A549 (cell line): ENCODE data around the gene SPAG4. TPM values are rescaled to one million over a fixed set of nuclear protein-coding genes. Genes with fewer than 3 reads are reported as not detected.

Experiments
- ATAC-seq, 2 experiments: fragments of 200-7000 bp in 1 of 2; fragments of >200 bp in 1 of 2; cut with Nextera tagmentation in 1 of 2; cut with Tn5 transposase in 1 of 2; 3 replicates each; pipeline versions ENCODE4 v1.8.0 to v1.9.1; 2018 to 2020; ENCODE audit warnings: mild to moderate bottlenecking in 1 of 2, moderate library complexity in 1 of 2
- CTCF ChIA-PET: fragments of 300-600 bp; sonication (Branson Sonifier 250); formaldehyde crosslinking; extraction: SDS; loops from one replicate; lab custom pipeline; 2021; ENCODE audit warnings: antibody characterized with exemption, inconsistent platforms; lab: Yijun Ruan, JAX
- POLR2A ChIA-PET: fragments of 350-600 bp; formaldehyde crosslinking; extraction: SDS; loops from one replicate; lab custom pipeline; 2021; ENCODE audit warnings: antibody characterized with exemption, inconsistent platforms; lab: Yijun Ruan, JAX
- DNase-seq, 2 experiments: peaks; one replicate each; pipeline versions ENCODE4 v3.0.0 to v3.0.0-alpha.2; 2011 to 2016; ENCODE audit warnings: low read depth in 1 of 2, low spot score in 1 of 2
- FAIRE-seq: peaks from 2 replicates; lab custom pipeline; 2011; peaks lifted over from hg19 to GRCh38; lab: Jason Lieb, UNC
- H3K27ac ChIP-seq, 2 experiments: fragments of >200 bp; sonication (Bioruptor Twin); formaldehyde crosslinking; 3 replicates each; pipeline ENCODE4 v1.5.1; 2016 to 2017
- H3K4me1 ChIP-seq: fragments of >200 bp; sonication (Bioruptor Twin); formaldehyde crosslinking; 3 replicates; pipeline ENCODE4 v1.6.1; 2016
- H3K4me2 ChIP-seq: fragments of >200 bp; sonication (Bioruptor Twin); formaldehyde crosslinking; 3 replicates; pipeline ENCODE4 v1.6.1; 2016
- H3K4me3 ChIP-seq: fragments of >200 bp; sonication (Bioruptor Twin); formaldehyde crosslinking; 3 replicates; pipeline ENCODE4 v1.5.1; 2016
- H3K9me3 ChIP-seq: fragments of >200 bp; sonication (Bioruptor Twin); formaldehyde crosslinking; 3 replicates; pipeline ENCODE4 v1.6.1; 2016
- BHLHE40 ChIP-seq: IDR thresholded peaks from 2 replicates; pipeline ENCODE4 v1.6.1; 2012; ENCODE audit warnings: low read depth, low read length, inconsistent platforms
- CEBPB ChIP-seq, 2 experiments: fragments of >200 bp in 1 of 2; sonication (Bioruptor Twin) in 1 of 2; formaldehyde crosslinking in 1 of 2; IDR thresholded peaks; 2 replicates each; pipeline ENCODE4 v1.6.1; 2012 to 2016
- E2F6 ChIP-seq: IDR thresholded peaks from 2 replicates; pipeline ENCODE4 v1.6.1; 2012; ENCODE audit warnings: low read depth, borderline replicate concordance
- EHF ChIP-seq: fragments of 250-450 bp; sonication (Bioruptor Pico); IDR thresholded peaks from 2 replicates; pipeline ENCODE4 v1.5.0; 2020; ENCODE audit warnings: mild to moderate bottlenecking
- EHMT2 ChIP-seq: fragments of 200-600 bp; sonication (generic); IDR thresholded peaks from 2 replicates; pipeline ENCODE4 v1.6.1; 2016; ENCODE audit warnings: antibody characterized with exemption, low read depth, mild to moderate bottlenecking, moderate library complexity
- ELK1 ChIP-seq: fragments of 150-350 bp; IDR thresholded peaks from 2 replicates; pipeline ENCODE4 v1.6.1; 2014; ENCODE audit warnings: low read depth, mild to moderate bottlenecking, low read length
- EP300 ChIP-seq, 2 experiments: fragments of >200 bp; sonication (Bioruptor Twin); formaldehyde crosslinking; IDR thresholded peaks; 2 replicates in 1 of 2; 3 replicates in 1 of 2; pipeline ENCODE4 v1.6.1; 2016 to 2017
- ESRRA ChIP-seq: fragments of 150-350 bp; IDR thresholded peaks from 2 replicates; pipeline ENCODE4 v1.6.1; 2014; ENCODE audit warnings: mild to moderate bottlenecking, low read length, borderline replicate concordance
- FOSB ChIP-seq: fragments of 250-450 bp; sonication (Bioruptor Pico); IDR thresholded peaks from 2 replicates; pipeline ENCODE4 v1.5.0; 2020; ENCODE audit warnings: mild to moderate bottlenecking, moderate library complexity
- FOSL2 ChIP-seq, 2 experiments: fragments of 450-650 bp in 1 of 2; fragments of >200 bp in 1 of 2; sonication (Bioruptor Twin) in 1 of 2; formaldehyde crosslinking; IDR thresholded peaks; 2 replicates each; pipeline versions ENCODE4 v1.5.0 to v1.6.1; 2016 to 2020; ENCODE audit warnings: mild to moderate bottlenecking in 1 of 2, moderate library complexity in 1 of 2
- HEYL ChIP-seq: fragments of 250-450 bp; sonication (Bioruptor Pico); IDR thresholded peaks from 2 replicates; pipeline ENCODE4 v1.8.0; 2021; ENCODE audit warnings: mild to moderate bottlenecking, moderate library complexity
- KDM1A ChIP-seq: fragments of 200-600 bp; sonication (generic); IDR thresholded peaks from 2 replicates; pipeline ENCODE4 v1.6.1; 2016; ENCODE audit warnings: low read depth, mild to moderate bottlenecking
- KDM5A ChIP-seq: fragments of 200-600 bp; sonication (generic); IDR thresholded peaks from 2 replicates; pipeline ENCODE4 v1.6.1; 2016; ENCODE audit warnings: antibody characterized with exemption, mild to moderate bottlenecking
- MAZ ChIP-seq: fragments of 150-350 bp; IDR thresholded peaks from 2 replicates; pipeline ENCODE4 v1.6.1; 2014; ENCODE audit warnings: antibody characterized with exemption, low read depth, low read length, borderline replicate concordance
- MYC ChIP-seq: IDR thresholded peaks from 2 replicates; pipeline ENCODE4 v1.6.1; 2012; ENCODE audit warnings: mild to moderate bottlenecking, inconsistent platforms, low read length, improper control_type of control experiment, borderline replicate concordance
- NFE2L2 ChIP-seq: fragments of 150-350 bp; conservative IDR thresholded peaks from 2 replicates; pipeline ENCODE4 v1.6.1; 2014; ENCODE audit warnings: low read length
- PHF8 ChIP-seq: fragments of 200-600 bp; sonication (generic); IDR thresholded peaks from 2 replicates; pipeline ENCODE4 v1.6.1; 2016; ENCODE audit warnings: low read depth, mild to moderate bottlenecking, antibody characterized with exemption, moderate library complexity, borderline replicate concordance
- RCOR1 ChIP-seq: fragments of 150-350 bp; IDR thresholded peaks from 2 replicates; pipeline ENCODE4 v1.6.1; 2014; ENCODE audit warnings: antibody characterized with exemption, low read length, low read depth
- REST ChIP-seq: fragments of 200-600 bp; sonication (generic); IDR thresholded peaks from 2 replicates; pipeline ENCODE4 v1.6.1; 2016; ENCODE audit warnings: antibody characterized with exemption, mild to moderate bottlenecking, moderate library complexity
- RFX5 ChIP-seq: fragments of 450-650 bp; IDR thresholded peaks from 2 replicates; pipeline ENCODE4 v1.7.1; 2014; ENCODE audit warnings: antibody characterized with exemption, mild to moderate bottlenecking, moderate library complexity
- TFCP2L1 ChIP-seq: fragments of 250-450 bp; sonication (Bioruptor Pico); IDR thresholded peaks from 2 replicates; pipeline ENCODE4 v1.5.0; 2021; ENCODE audit warnings: mild to moderate bottlenecking
- USF2 ChIP-seq: fragments of 450-650 bp; IDR thresholded peaks from 2 replicates; pipeline ENCODE4 v1.6.1; 2014; ENCODE audit warnings: antibody characterized with exemption
- ZNF302 ChIP-seq: fragments of 250-450 bp; sonication (Bioruptor Pico); IDR thresholded peaks from 2 replicates; pipeline ENCODE4 v1.9.0; 2021; ENCODE audit warnings: inconsistent platforms, mild to moderate bottlenecking, moderate library complexity
- WGBS: methylation state at CpG from one replicate; pipeline ENCODE4 v1.1.6; 2017; ENCODE audit errors: missing lambda C conversion rate; 5-methylcytosine and 5-hydroxymethylcytosine counted together
- polyA plus RNA-seq, 4 experiments: library from polyadenylated mRNA; depleted of rRNA in 3 of 4; stranded (reverse); fragments of >200 nt; fragmentation: RNase III in 1 of 4; extraction: RNeasy Plus Mini Kit Qiagen cat#74134 plus additional on column Dnase treatment in 1 of 4; gene quantifications; 2 replicates in 3 of 4; 3 replicates in 1 of 4; pipeline ENCODE4 v1.2.3, GENCODE V29; 2011 to 2017

Gene SPAG4
- polyA plus RNA-seq, 2 of the 4 experiments (the other 2 are of a cell fraction): 4.4 to 5.0 TPM

GRCh38 chr20:35619196-35620095 lies 3.8 kb downstream of the SPAG4 start (continued):
- TF ChIP-seq REST (no peak), ELK1 (no peak), RCOR1 (no peak), MYC (no peak), TFCP2L1 (CRISPR knock-in tag) (no peak), NFE2L2 (0 out of 2 replicates have a peak, but pooled peaks have one; percentile 3)

GRCh38 chr20:35620818-35621559 lies 5.4 kb downstream of the SPAG4 start:
- Histone ChIP-seq H3K4me2 (no peak overlapping the region), H3K27ac (no peak overlapping the region), H3K4me3 (no peak overlapping the region), H3K9me3 (no peaks in the 10 kb centered on the region), H3K4me1 (peaks cover 24% of the 10 kb centered on the region)
- ChIA-PET CTCF (interaction anchor here (0.6 to 5.2 kb wide), 18 partner anchors 10 to 518 kb away, joined by 3 to 73 read pairs (median 4); partner anchors contain the start of gene SCAND1), POLR2A (no interaction called here)
- no peak for DNase-seq
- 94% methylated on average over 11 of the region's 11 CpGs for WGBS
- ATAC-seq: no peak
- TF ChIP-seq FOSL2 (IDR thresholded peaks at IDR 0.05): no peak
- no peak for TF ChIP-seq FOSL2 (CRISPR knock-in tag; IDR thresholded peaks at IDR 0.05)
- TF ChIP-seq USF2: no peak
- no peak for TF ChIP-seq ESRRA
- TF ChIP-seq MAZ: no peak
- no peak for TF ChIP-seq NFE2L2
- no peak for TF ChIP-seq KDM5A
- no peak for TF ChIP-seq EHMT2
- no peak for TF ChIP-seq HEYL (CRISPR knock-in tag)
- no peak for TF ChIP-seq KDM1A
- no peak for FAIRE-seq

GRCh38 chr20:35621560-35621946 lies 5.9 kb downstream of the SPAG4 start:
- FAIRE-seq (no peak), DNase-seq (peak in 1 of 2 experiments; percentile 38), ATAC-seq (no peak)
- Histone ChIP-seq H3K9me3 (no peaks in the 10 kb centered on the region), H3K27ac (no peak overlapping the region), H3K4me2 (no peak overlapping the region), H3K4me1 (peaks cover 26% of the 10 kb centered on the region), H3K4me3 (no peak overlapping the region)
- POLR2A ChIA-PET: no interaction called here
- 83% methylated on average over 2 of the region's 2 CpGs for WGBS
- CTCF ChIA-PET: interaction anchor here (0.8 to 5.2 kb wide), 9 partner anchors 9 to 332 kb away, joined by 3 to 73 read pairs (median 6); partner anchors contain the start of gene SCAND1
- TF ChIP-seq BHLHE40 (no peak), ZNF302 (CRISPR knock-in tag) (no peak), KDM5A (no peak), EP300 (IDR thresholded peaks at IDR 0.05) (no peak), PHF8 (no peak), FOSB (no peak), E2F6 (no peak), USF2 (no peak), TFCP2L1 (CRISPR knock-in tag) (no peak), NFE2L2 (no peak), EHF (no peak), RFX5 (no peak), CEBPB (IDR thresholded peaks at IDR 0.05) (no peak)
